Measurements from ENCODE around the gene LRP8. TPM values are rescaled to one million over a fixed set of nuclear protein-coding genes. Genes with fewer than 3 reads are reported as not detected.

LRP8 gene
- total RNA-seq, 6 experiments from 2014 or later: 7.2 to 14.9 (median 13.0) TPM

DNA sequence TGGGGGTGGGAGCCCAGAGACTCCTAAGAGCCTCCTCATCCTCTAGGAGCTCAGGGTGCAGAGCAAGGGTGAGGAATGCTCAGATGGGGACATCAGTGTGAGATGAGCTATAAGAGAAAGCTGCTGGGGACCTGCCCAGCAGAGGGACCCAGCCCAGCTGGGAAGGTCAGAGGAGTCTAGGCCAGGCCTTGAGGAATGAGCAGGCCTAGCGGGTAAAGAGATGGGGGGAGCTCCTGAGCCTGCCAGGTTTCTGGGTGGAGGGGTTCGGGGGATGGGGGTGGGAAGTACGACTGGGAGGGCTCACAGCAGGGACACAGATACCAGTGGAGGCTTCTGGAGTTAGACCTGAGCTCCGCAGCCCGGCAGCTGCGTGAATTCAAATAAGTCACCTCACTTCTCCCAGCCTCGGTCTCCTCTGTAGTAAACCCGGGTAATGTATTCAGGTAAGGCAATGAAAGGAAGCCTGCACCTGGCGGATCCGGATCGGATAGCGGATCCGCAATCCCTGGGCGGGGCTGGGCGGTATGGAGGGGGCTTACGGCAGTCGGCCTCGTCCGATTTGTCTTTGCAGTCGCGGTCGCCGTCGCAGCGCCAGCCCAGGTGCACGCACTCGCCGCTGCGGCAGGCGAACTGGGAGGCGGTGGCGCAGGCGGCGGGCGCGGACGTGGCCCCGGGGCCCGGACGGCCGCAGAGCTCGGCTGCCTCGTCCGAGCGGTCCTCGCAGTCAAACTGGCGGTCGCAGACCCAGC, 51.5 kb downstream of the LRP8 start:
- Mint-ChIP-seq H3K9me3 (no peaks in the 10 kb centered on the region), H3K4me3 (no peak overlapping the region), H3K4me1 (ENCODE audit: low read depth) (no peaks in the 10 kb centered on the region)

GRCh38 chr1:53275566-53275965, 52.3 kb downstream of the LRP8 start:
- Mint-ChIP-seq H3K9me3 (no peaks in the 10 kb centered on the region), H3K4me3 (no peak overlapping the region), H3K36me3 (ENCODE audit: low read depth) (no peaks in the 10 kb centered on the region), H3K27ac (no peak overlapping the region), H3K4me1 (ENCODE audit: low read depth) (no peaks in the 10 kb centered on the region), H3K27me3 (ENCODE audit: insufficient read depth) (no peaks in the 10 kb centered on the region; the same call in 1 of the 2 replicates)
- DNase-seq: no peak
- TF ChIP-seq CTCF (IDR thresholded peaks at IDR 0.05): no peak

More for the DNA sequence above, 51.5 kb downstream of the LRP8 start:
- H3K36me3 Mint-ChIP-seq (ENCODE audit: low read depth): no peaks in the 10 kb centered on the region
- H3K27ac Mint-ChIP-seq: no peak overlapping the region
- no peaks in the 10 kb centered on the region; the same call in 1 of the 2 replicates for H3K27me3 Mint-ChIP-seq (ENCODE audit: insufficient read depth)
- no peak for TF ChIP-seq CTCF (IDR thresholded peaks at IDR 0.05)
- DNase-seq: no peak

DNA sequence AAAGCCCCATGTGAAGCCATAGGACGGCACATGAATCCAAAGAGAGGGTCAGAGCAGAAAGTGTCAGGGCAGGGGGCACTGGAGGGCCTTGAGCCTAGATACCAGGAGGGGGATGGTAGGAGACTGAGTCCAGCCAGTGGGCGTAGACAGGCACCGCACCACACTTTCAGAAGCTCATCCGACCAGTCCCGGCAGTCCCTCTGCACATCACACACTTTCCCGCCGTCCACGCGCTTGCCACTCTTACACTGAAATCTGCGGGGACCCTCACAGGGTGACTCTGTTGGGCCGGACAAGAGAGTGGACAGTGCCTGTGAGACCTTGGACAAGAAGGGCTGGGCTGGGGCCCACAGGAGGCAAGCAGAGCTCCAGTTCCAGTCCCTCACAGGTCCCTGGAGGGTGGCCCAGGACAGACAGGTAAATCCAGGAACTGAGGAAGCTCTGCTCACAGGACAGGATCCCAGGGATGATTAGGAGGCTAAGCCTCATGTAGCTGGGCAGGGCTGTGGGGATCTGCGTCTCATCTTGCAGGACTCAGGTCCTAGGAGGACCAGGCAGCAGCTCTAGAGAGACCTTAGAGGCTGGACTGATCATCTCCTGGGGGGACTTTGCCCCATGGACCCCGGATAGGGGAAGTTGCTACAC, 53.2 kb downstream of the LRP8 start:
- no peaks in the 10 kb centered on the region for H3K4me1 Mint-ChIP-seq (ENCODE audit: low read depth)
- TF ChIP-seq CTCF (IDR thresholded peaks at IDR 0.05): no peak
- no peaks in the 10 kb centered on the region for H3K36me3 Mint-ChIP-seq (ENCODE audit: low read depth)
- no peak overlapping the region for H3K27ac Mint-ChIP-seq
- DNase-seq: no peak
- no peak overlapping the region for H3K4me3 Mint-ChIP-seq
- no peaks in the 10 kb centered on the region; the same call in 1 of the 2 replicates for H3K27me3 Mint-ChIP-seq (ENCODE audit: insufficient read depth)
- H3K9me3 Mint-ChIP-seq: no peaks in the 10 kb centered on the region

- Mint-ChIP-seq H3K36me3 (ENCODE audit: low read depth) (no peaks in the 10 kb centered on the region), H3K27me3 (ENCODE audit: insufficient read depth) (no peaks in the 10 kb centered on the region; the same call in 1 of the 2 replicates), H3K9me3 (no peaks in the 10 kb centered on the region), H3K4me1 (ENCODE audit: low read depth) (no peaks in the 10 kb centered on the region), H3K4me3 (no peak overlapping the region), H3K27ac (no peak overlapping the region)
- no peak for TF ChIP-seq CTCF (IDR thresholded peaks at IDR 0.05)
- no peak for DNase-seq
These were observed 53.8 kb downstream of the LRP8 start for GRCh38 chr1:53274026-53274425.

DNA sequence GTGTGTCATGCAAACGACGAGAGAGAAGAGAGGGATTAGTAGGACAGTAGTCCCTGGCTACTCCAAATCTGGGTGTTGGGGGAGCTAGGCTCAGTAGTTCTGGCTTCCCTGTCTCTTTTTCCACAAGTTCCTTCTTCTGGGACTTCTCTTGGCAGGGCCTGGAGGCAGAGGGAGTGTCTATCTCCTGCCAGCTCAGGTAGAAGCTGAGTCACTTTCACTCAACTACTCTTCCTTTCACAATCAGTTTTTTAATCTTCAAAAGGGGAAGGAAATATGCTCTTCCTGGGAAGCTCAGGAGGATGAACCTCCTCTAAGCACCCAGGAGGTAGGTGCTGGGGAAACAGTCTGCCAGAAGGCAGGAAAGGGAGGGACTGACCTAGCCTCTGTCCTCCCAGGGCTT, 54.3 kb downstream of the LRP8 start:
- DNase-seq: no peak

More for the DNA sequence above, 54.3 kb downstream of the LRP8 start:
- TF ChIP-seq CTCF (IDR thresholded peaks at IDR 0.05): no peak
- no peaks in the 10 kb centered on the region for H3K9me3 Mint-ChIP-seq
- H3K4me3 Mint-ChIP-seq: no peak overlapping the region
- H3K4me1 Mint-ChIP-seq (ENCODE audit: low read depth): no peaks in the 10 kb centered on the region
- H3K27ac Mint-ChIP-seq: 0 out of 2 replicates have a peak overlapping the region, but pooled peaks have one; percentile 20
- H3K36me3 Mint-ChIP-seq (ENCODE audit: low read depth): no peaks in the 10 kb centered on the region
- H3K27me3 Mint-ChIP-seq (ENCODE audit: insufficient read depth): no peaks in the 10 kb centered on the region; the same call in 1 of the 2 replicates

All from HFFc6 (cell line).